HepG2 (cell line): ENCODE data around the gene TRERF1. TPM values are rescaled to one million over a fixed set of nuclear protein-coding genes. Genes with fewer than 3 reads are reported as not detected.

Experiments
- CREB3 ChIP-seq: sonication (generic); formaldehyde crosslinking; IDR thresholded peaks from 2 replicates; pipeline ENCODE4 v1.5.0; 2020; ENCODE audit warnings: missing genetic modification reagents
- GRHL1 ChIP-seq: sonication (generic); formaldehyde crosslinking; conservative IDR thresholded peaks from 2 replicates; pipeline ENCODE4 v1.8.0; 2022; ENCODE audit warnings: missing genetic modification reagents
- HOMEZ ChIP-seq: IDR thresholded peaks from 2 replicates; pipeline ENCODE4 v1.6.1; 2016; ENCODE audit warnings: low read depth
- MXD4 ChIP-seq: IDR thresholded peaks from 2 replicates; pipeline ENCODE4 v1.6.1; 2016; ENCODE audit warnings: mild to moderate bottlenecking, missing biosample characterization, missing genetic modification reagents
- NFYB ChIP-seq: sonication (generic); formaldehyde crosslinking; IDR thresholded peaks from 2 replicates; pipeline ENCODE4 v1.4.0; 2020; ENCODE audit warnings: missing genetic modification reagents
- RAD51 ChIP-seq: fragments of 450-650 bp; IDR thresholded peaks from 2 replicates; pipeline ENCODE4 v1.6.1; 2016; ENCODE audit warnings: borderline replicate concordance
- REXO4 ChIP-seq: sonication (generic); formaldehyde crosslinking; IDR thresholded peaks from 2 replicates; pipeline ENCODE4 v1.8.0; 2022; ENCODE audit warnings: missing genetic modification reagents, mild to moderate bottlenecking, borderline replicate concordance
- SNAI1 ChIP-seq: sonication (generic); formaldehyde crosslinking; IDR thresholded peaks from 2 replicates; pipeline ENCODE4 v1.5.0; 2020; ENCODE audit warnings: mild to moderate bottlenecking, missing genetic modification reagents, borderline replicate concordance
- U2AF1 ChIP-seq: fragments of 200-400 bp; formaldehyde crosslinking; optimal IDR thresholded peaks from 2 replicates; pipeline ENCODE3; 2017; ENCODE audit warnings: mild to moderate bottlenecking, low read depth, low read length
- UBTF ChIP-seq: sonication (generic); formaldehyde crosslinking; IDR thresholded peaks from 2 replicates; pipeline ENCODE4 v1.4.0; 2020; ENCODE audit warnings: mild to moderate bottlenecking, missing genetic modification reagents
- ZBTB20 ChIP-seq: sonication (generic); formaldehyde crosslinking; IDR thresholded peaks from 2 replicates; pipeline ENCODE4 v1.8.1; 2023; ENCODE audit warnings: missing genetic modification reagents, low read depth, mild to moderate bottlenecking, borderline replicate concordance
- ZKSCAN8 ChIP-seq: IDR thresholded peaks from 2 replicates; pipeline ENCODE4 v1.6.1; 2016; ENCODE audit warnings: borderline replicate concordance, missing genetic modification reagents, missing compliant biosample characterization
- ZNF251 ChIP-seq: sonication (generic); formaldehyde crosslinking; IDR thresholded peaks from 2 replicates; pipeline ENCODE4 v1.9.0; 2021; ENCODE audit warnings: mild to moderate bottlenecking, missing genetic modification reagents
- ZNF260 ChIP-seq: sonication (generic); formaldehyde crosslinking; IDR thresholded peaks from 2 replicates; pipeline ENCODE4 v1.4.0; 2020; ENCODE audit warnings: missing genetic modification reagents, low read depth, mild to moderate bottlenecking, borderline replicate concordance
- ZNF292 ChIP-seq: sonication (generic); formaldehyde crosslinking; IDR thresholded peaks from 2 replicates; pipeline ENCODE4 v1.8.1; 2022; ENCODE audit warnings: mild to moderate bottlenecking, low read depth, missing genetic modification reagents, borderline replicate concordance
- ZNF34 ChIP-seq: sonication (generic); formaldehyde crosslinking; IDR thresholded peaks from 2 replicates; pipeline ENCODE4 v1.4.0; 2020; ENCODE audit warnings: mild to moderate bottlenecking, missing genetic modification reagents, borderline replicate concordance
- ZNF501 ChIP-seq: sonication (generic); formaldehyde crosslinking; IDR thresholded peaks from 2 replicates; pipeline ENCODE4 v1.5.1; 2020; ENCODE audit warnings: mild to moderate bottlenecking, moderate library complexity, missing genetic modification reagents
- ZNF547 ChIP-seq: sonication (generic); formaldehyde crosslinking; IDR thresholded peaks from 2 replicates; pipeline ENCODE4 v1.5.1; 2020; ENCODE audit warnings: mild to moderate bottlenecking, missing genetic modification reagents
- ZNF737 ChIP-seq: sonication (generic); formaldehyde crosslinking; IDR thresholded peaks from 2 replicates; pipeline ENCODE4 v1.5.0; 2020; ENCODE audit warnings: missing genetic modification reagents, mild to moderate bottlenecking, borderline replicate concordance
- ZNF770 ChIP-seq: sonication (generic); formaldehyde crosslinking; IDR thresholded peaks from 2 replicates; pipeline ENCODE4 v1.5.0; 2020; ENCODE audit warnings: mild to moderate bottlenecking, missing genetic modification reagents
- polyA plus RNA-seq, 8 experiments: library from polyadenylated mRNA; depleted of rRNA in 3 of 8; stranded (reverse) in 7 of 8; unstranded in 1 of 8; fragments of >200 nt; fragmentation: Illumina TruSeq in 4 of 8; extraction: Trizol in 4 of 8; gene quantifications; 2 replicates each; pipeline versions ENCODE4 v1.2.1 to v1.2.3, GENCODE V29; 2011 to 2016; ENCODE audit warnings: low read depth in 4 of 8, missing spikeins in 1 of 8, mixed read lengths in 1 of 8; ENCODE audit not compliant: insufficient read depth in 1 of 8
- total RNA-seq, 5 experiments: library from RNA; depleted of rRNA; stranded (reverse); fragments of >200 nt; fragmentation: Illumina TruSeq; extraction: Trizol; gene quantifications; 2 replicates each; pipeline ENCODE4 v1.2.3, GENCODE V29; 2016; ENCODE audit warnings: low read depth in 1 of 5

TRERF1 gene
- total and polyA plus RNA-seq, 2 of the 13 experiments (the other 11 are each of a cell fraction or from before 2014, with no cell fraction given): 0.02 TPM; not detected in 1

- TF ChIP-seq SNAI1 (CRISPR knock-in tag): no peak
- 0 out of 2 replicates have a peak, but pooled peaks have one; percentile 20 for TF ChIP-seq UBTF (CRISPR knock-in tag)
- TF ChIP-seq ZNF770 (CRISPR knock-in tag): no peak
- TF ChIP-seq ZNF547 (CRISPR knock-in tag): no peak
- no peak for TF ChIP-seq ZNF34 (CRISPR knock-in tag)
- TF ChIP-seq ZNF292 (CRISPR knock-in tag): peak; percentile 42; the same call in 1 of the 2 replicates
- no peak for TF ChIP-seq U2AF1
- TF ChIP-seq ZNF260 (CRISPR knock-in tag): no peak
- no peak for TF ChIP-seq ZNF251 (CRISPR knock-in tag)
- TF ChIP-seq GRHL1 (CRISPR knock-in tag): no peak
- TF ChIP-seq NFYB (CRISPR knock-in tag): no peak
- no peak for TF ChIP-seq RAD51
- no peak for TF ChIP-seq HOMEZ (CRISPR knock-in tag)
- no peak for TF ChIP-seq ZNF737 (CRISPR knock-in tag)
- no peak for TF ChIP-seq MXD4 (CRISPR knock-in tag)
- 0 out of 2 replicates have a peak, but pooled peaks have one; percentile 14 for TF ChIP-seq ZKSCAN8 (CRISPR knock-in tag)
- TF ChIP-seq REXO4 (CRISPR knock-in tag): no peak
- TF ChIP-seq ZNF501 (CRISPR knock-in tag): peak; percentile 66; the same call in 1 of the 2 replicates
- no peak for TF ChIP-seq ZBTB20 (CRISPR knock-in tag)
- no peak for TF ChIP-seq CREB3
Observed at GRCh38 chr6:42226645-42227143, 225.0 kb downstream of the TRERF1 start (continued).
